HFFc6 (cell line): Measurements from ENCODE around the gene VIM. TPM values are rescaled to one million over a fixed set of nuclear protein-coding genes. Genes with fewer than 3 reads are reported as not detected.
A peak's percentile ranks its signal among the peaks of the same experiment; 100 is the strongest.

Experiments used
- DNase-seq: peaks from one replicate; pipeline ENCODE4 v3.0.0-alpha.2; 2018
- H3K27ac Mint-ChIP-seq: 2 replicates; pipeline ENCODE4 v1.8.0; 2020; ENCODE audit warnings: mild to moderate bottlenecking, mixed read lengths
- H3K27me3 Mint-ChIP-seq: 2 replicates; pipeline ENCODE4 v1.8.0; 2021; ENCODE audit warnings: mild to moderate bottlenecking, moderate library complexity, mixed read lengths; ENCODE audit not compliant: insufficient read depth
- H3K36me3 Mint-ChIP-seq: 2 replicates; pipeline ENCODE4 v1.8.0; 2021; ENCODE audit warnings: low read depth, mixed read lengths
- H3K4me1 Mint-ChIP-seq: 2 replicates; pipeline ENCODE4 v1.8.0; 2020; ENCODE audit warnings: low read depth, mixed read lengths
- H3K4me3 Mint-ChIP-seq: 2 replicates; pipeline ENCODE4 v1.8.0; 2020; ENCODE audit warnings: mild to moderate bottlenecking, moderate library complexity, mixed read lengths
- H3K9me3 Mint-ChIP-seq: 2 replicates; pipeline ENCODE4 v1.8.0; 2020; ENCODE audit warnings: mild to moderate bottlenecking, mixed read lengths
- CTCF ChIP-seq: fragments of 200-600 bp; sonication (generic); IDR thresholded peaks from 2 replicates; pipeline ENCODE4 v1.5.0; 2021; ENCODE audit warnings: antibody characterized with exemption, mild to moderate bottlenecking
- total RNA-seq, 6 experiments: library from RNA; stranded (reverse); fragmentation: NEBNext Ultra II Directional; extraction: Animal tissue kit (Norgen Biotek cat#: 25700); gene quantifications; 2 replicates in 1 of 6; 3 replicates in 5 of 6; pipeline ENCODE4 v1.2.3, GENCODE V29; 2021

Gene VIM
- total RNA-seq, 6 experiments from 2014 or later = 9,623 to 12,540 (median 10,688) TPM

GRCh38 chr10:17240096-17240495, 12.1 kb downstream of the VIM start:
- peaks cover 32% of the 10 kb centered on the region for H3K9me3 Mint-ChIP-seq
- H3K36me3 Mint-ChIP-seq = peaks cover 21% of the 10 kb centered on the region
- no peak for DNase-seq
- TF ChIP-seq CTCF = no peak
- peaks cover 54% of the 10 kb centered on the region for H3K27me3 Mint-ChIP-seq
- H3K4me1 Mint-ChIP-seq = peaks cover 53% of the 10 kb centered on the region
- peak overlapping the region; percentile 65 for H3K4me3 Mint-ChIP-seq
- peak overlapping the region; percentile 100 for H3K27ac Mint-ChIP-seq

GRCh38 chr10:17240616-17241015, 12.6 kb downstream of the VIM start:
- Mint-ChIP-seq H3K27ac (no peak overlapping the region; the same call in 1 of the 2 replicates), H3K36me3 (peaks cover 16% of the 10 kb centered on the region), H3K4me1 (peaks cover 52% of the 10 kb centered on the region), H3K27me3 (peaks cover 49% of the 10 kb centered on the region), H3K9me3 (peaks cover 27% of the 10 kb centered on the region), H3K4me3 (no peak overlapping the region)
- no peak for DNase-seq
- TF ChIP-seq CTCF = no peak

GRCh38 chr10:17241611-17242333, 13.7 kb downstream of the VIM start:
- DNase-seq = no peak
- Mint-ChIP-seq H3K9me3 (peaks cover 25% of the 10 kb centered on the region), H3K27ac (no peak overlapping the region), H3K4me1 (peaks cover 41% of the 10 kb centered on the region), H3K27me3 (peaks cover 37% of the 10 kb centered on the region), H3K4me3 (no peak overlapping the region), H3K36me3 (peaks cover 10% of the 10 kb centered on the region)
- no peak for TF ChIP-seq CTCF

- TF ChIP-seq CTCF = no peak
- 0 out of 2 replicates have a peak, but pooled peaks cover 6% of the 10 kb centered on the region for H3K36me3 Mint-ChIP-seq
- H3K27ac Mint-ChIP-seq = peak overlapping the region; percentile 3; the same call in 1 of the 2 replicates
- peaks cover 12% of the 10 kb centered on the region for H3K27me3 Mint-ChIP-seq
- DNase-seq = peak; percentile 54
- no peak overlapping the region for H3K4me3 Mint-ChIP-seq
- peaks cover 22% of the 10 kb centered on the region for H3K9me3 Mint-ChIP-seq
- peaks cover 19% of the 10 kb centered on the region for H3K4me1 Mint-ChIP-seq
Observed at GRCh38 chr10:17244700-17245365, 16.8 kb downstream of the VIM start.

GRCh38 chr10:17247210-17247609, 19.2 kb downstream of the VIM start:
- Mint-ChIP-seq H3K9me3 (peaks cover 15% of the 10 kb centered on the region), H3K27me3 (no peaks in the 10 kb centered on the region; the same call in 1 of the 2 replicates), H3K4me1 (peaks cover 19% of the 10 kb centered on the region), H3K36me3 (0 out of 2 replicates have a peak, but pooled peaks cover 6% of the 10 kb centered on the region), H3K27ac (no peak overlapping the region), H3K4me3 (no peak overlapping the region)
- no peak for TF ChIP-seq CTCF
- DNase-seq = no peak
